ENCODE measurements around the gene GNG7.
A peak's percentile ranks its signal among the peaks of the same experiment; 100 is the strongest.
"Not testable (repeated sequence)": the region's sequence is repeated elsewhere in the genome, so short reads cannot be mapped to it uniquely, and the experiment has no call there.

GNG7 gene

GRCh38 chr19:2533686-2534422 lies 168.6 kb downstream of the GNG7 start:
- DNase-seq (ENCODE audit: extremely low spot score), result no peak
- POLR2A ChIA-PET, result interaction anchor here (1.0 to 2.5 kb wide), 3 partner anchors 8 to 57 kb away, joined by 3 to 36 read pairs (median 4); partner anchors contain the start of gene GADD45B
- TF ChIP-seq SUZ12 (IDR thresholded peaks at IDR 0.05), result no peak
- no peak for TF ChIP-seq ZNF384 (IDR thresholded peaks at IDR 0.05)
- TF ChIP-seq BHLHE40 (IDR thresholded peaks at IDR 0.05; ENCODE audit: borderline replicate concordance), result no peak
- no peak for TF ChIP-seq CTBP1 (IDR thresholded peaks at IDR 0.05; ENCODE audit: borderline replicate concordance)
- no peak for TF ChIP-seq LEF1 (IDR thresholded peaks at IDR 0.05; ENCODE audit: borderline replicate concordance)
- no peak for TF ChIP-seq NFRKB (IDR thresholded peaks at IDR 0.05)
- TF ChIP-seq PKNOX1 (IDR thresholded peaks at IDR 0.05), result no peak
- TF ChIP-seq ARNT (IDR thresholded peaks at IDR 0.05), result no peak
- TF ChIP-seq L3MBTL2 (conservative IDR thresholded peaks at IDR 0.05), result no peak
- TF ChIP-seq FOXA1 (IDR thresholded peaks at IDR 0.05), result no peak
- TF ChIP-seq HDGF (IDR thresholded peaks at IDR 0.05; ENCODE audit: borderline replicate concordance), result no peak
- no peak for TF ChIP-seq FOXK2 (IDR thresholded peaks at IDR 0.05)
- no peak for TF ChIP-seq FOXM1 (IDR thresholded peaks at IDR 0.05; ENCODE audit: borderline replicate concordance)
- TF ChIP-seq ELF4 (IDR thresholded peaks at IDR 0.05), result no peak
- CTCF ChIA-PET, result interaction anchor here (0.7 to 1.4 kb wide), 3 partner anchors 15 to 266 kb away, joined by 3 to 5 read pairs (median 3); no protein-coding TSS in a partner anchor

- TF ChIP-seq L3MBTL2 (conservative IDR thresholded peaks at IDR 0.05) (no peak), PKNOX1 (IDR thresholded peaks at IDR 0.05) (no peak), FOXK2 (IDR thresholded peaks at IDR 0.05) (no peak), ELF4 (IDR thresholded peaks at IDR 0.05) (no peak), ARNT (IDR thresholded peaks at IDR 0.05) (no peak), SUZ12 (IDR thresholded peaks at IDR 0.05) (no peak), TARDBP (IDR thresholded peaks at IDR 0.05) (no peak), LEF1 (IDR thresholded peaks at IDR 0.05; ENCODE audit: borderline replicate concordance) (no peak)
- ChIA-PET POLR2A (interaction anchor here (2.5 kb wide), 1 partner anchor 56 kb away, joined by 36 read pairs; the partner anchor contains the start of gene GADD45B), CTCF (interaction anchor here (0.7 to 1.4 kb wide), 2 partner anchors 59 to 513 kb away, joined by 4 to 5 read pairs; no protein-coding TSS in a partner anchor)
- DNase-seq (ENCODE audit: extremely low spot score), result no peak
These were observed 169.4 kb downstream of the GNG7 start for GRCh38 chr19:2533072-2533425.

GRCh38 chr19:2532252-2533071 lies 170.0 kb downstream of the GNG7 start:
- ChIA-PET POLR2A (interaction anchor here (2.5 kb wide), 1 partner anchor 55 kb away, joined by 36 read pairs; the partner anchor contains the start of gene GADD45B), CTCF (interaction anchor here (0.7 kb wide), 1 partner anchor 514 kb away, joined by 4 read pairs; no protein-coding TSS in a partner anchor)
- DNase-seq (ENCODE audit: extremely low spot score), result no peak
- no peak for TF ChIP-seq TARDBP (IDR thresholded peaks at IDR 0.05)
- no peak for TF ChIP-seq PKNOX1 (IDR thresholded peaks at IDR 0.05)
- TF ChIP-seq ARNT (IDR thresholded peaks at IDR 0.05), result no peak
- TF ChIP-seq SUZ12 (IDR thresholded peaks at IDR 0.05), result no peak
- no peak for TF ChIP-seq FOXK2 (IDR thresholded peaks at IDR 0.05)
- no peak for TF ChIP-seq CTBP1 (IDR thresholded peaks at IDR 0.05; ENCODE audit: borderline replicate concordance)
- TF ChIP-seq BHLHE40 (IDR thresholded peaks at IDR 0.05; ENCODE audit: borderline replicate concordance), result no peak
- TF ChIP-seq FOXA1 (IDR thresholded peaks at IDR 0.05), result no peak
- TF ChIP-seq SP1 (IDR thresholded peaks at IDR 0.05), result no peak
- TF ChIP-seq FOXM1 (IDR thresholded peaks at IDR 0.05; ENCODE audit: borderline replicate concordance), result no peak

GRCh38 chr19:2529942-2530341 lies 172.6 kb downstream of the GNG7 start:
- CTCF ChIA-PET, result interaction anchor here (0.6 to 1.0 kb wide), 3 partner anchors 8 to 106 kb away, joined by 3 to 4 read pairs (median 3); no protein-coding TSS in a partner anchor
- not testable (repeated sequence) for DNase-seq (ENCODE audit: extremely low spot score)
- POLR2A ChIA-PET, result interaction anchor here (0.7 to 6.9 kb wide), 9 partner anchors 11 to 70 kb away, joined by 3 to 95 read pairs (median 3); partner anchors contain the start of gene GADD45B

GRCh38 chr19:2529473-2529918 lies 173.0 kb downstream of the GNG7 start:
- TF ChIP-seq CTBP1 (IDR thresholded peaks at IDR 0.05; ENCODE audit: borderline replicate concordance) (peak; percentile 73), FOXM1 (IDR thresholded peaks at IDR 0.05; ENCODE audit: borderline replicate concordance) (no peak), TARDBP (IDR thresholded peaks at IDR 0.05) (no peak), BHLHE40 (IDR thresholded peaks at IDR 0.05; ENCODE audit: borderline replicate concordance) (no peak), PKNOX1 (IDR thresholded peaks at IDR 0.05) (peak; percentile 58)
- CTCF ChIA-PET, result interaction anchor here (0.6 to 1.0 kb wide), 4 partner anchors 9 to 307 kb away, joined by 3 to 4 read pairs (median 3); no protein-coding TSS in a partner anchor
- POLR2A ChIA-PET, result interaction anchor here (0.6 to 6.9 kb wide), 10 partner anchors 11 to 79 kb away, joined by 3 to 95 read pairs (median 3); partner anchors contain the start of gene GADD45B
- no peak for DNase-seq (ENCODE audit: extremely low spot score)
